Choroid plexus epithelial cell (primary cell): ENCODE measurements around the gene SLX4.

ENCODE experiments used
- DNase-seq: peaks from one replicate; pipeline ENCODE4 v3.0.0-alpha.2; 2010; ENCODE audit warnings: low read depth
- H3K4me3 ChIP-seq: 2 replicates; pipeline ENCODE4 v1.5.1; 2011; ENCODE audit warnings: low read depth, mild to moderate bottlenecking, control low read depth, low read length, moderate library complexity
- TF ChIP-seq, protein P1 (sequence below): conservative IDR thresholded peaks from 2 replicates; pipeline ENCODE4 v1.5.1; 2011; ENCODE audit warnings: low read depth, mild to moderate bottlenecking, control low read depth, inconsistent platforms, low read length, moderate library complexity

The SLX4 gene

GRCh38 chr16:3589001-3589400, 22.4 kb downstream of the SLX4 start:
- TF ChIP-seq, protein P1, sequence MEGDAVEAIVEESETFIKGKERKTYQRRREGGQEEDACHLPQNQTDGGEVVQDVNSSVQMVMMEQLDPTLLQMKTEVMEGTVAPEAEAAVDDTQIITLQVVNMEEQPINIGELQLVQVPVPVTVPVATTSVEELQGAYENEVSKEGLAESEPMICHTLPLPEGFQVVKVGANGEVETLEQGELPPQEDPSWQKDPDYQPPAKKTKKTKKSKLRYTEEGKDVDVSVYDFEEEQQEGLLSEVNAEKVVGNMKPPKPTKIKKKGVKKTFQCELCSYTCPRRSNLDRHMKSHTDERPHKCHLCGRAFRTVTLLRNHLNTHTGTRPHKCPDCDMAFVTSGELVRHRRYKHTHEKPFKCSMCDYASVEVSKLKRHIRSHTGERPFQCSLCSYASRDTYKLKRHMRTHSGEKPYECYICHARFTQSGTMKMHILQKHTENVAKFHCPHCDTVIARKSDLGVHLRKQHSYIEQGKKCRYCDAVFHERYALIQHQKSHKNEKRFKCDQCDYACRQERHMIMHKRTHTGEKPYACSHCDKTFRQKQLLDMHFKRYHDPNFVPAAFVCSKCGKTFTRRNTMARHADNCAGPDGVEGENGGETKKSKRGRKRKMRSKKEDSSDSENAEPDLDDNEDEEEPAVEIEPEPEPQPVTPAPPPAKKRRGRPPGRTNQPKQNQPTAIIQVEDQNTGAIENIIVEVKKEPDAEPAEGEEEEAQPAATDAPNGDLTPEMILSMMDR, result no peak
- no peak for DNase-seq
- no peak overlapping the region for H3K4me3 ChIP-seq

- no peak for DNase-seq
- H3K4me3 ChIP-seq, result no peak overlapping the region
- TF ChIP-seq, protein P1, result no peak
These were observed 23.8 kb downstream of the SLX4 start for GRCh38 chr16:3587547-3588110.

DNA sequence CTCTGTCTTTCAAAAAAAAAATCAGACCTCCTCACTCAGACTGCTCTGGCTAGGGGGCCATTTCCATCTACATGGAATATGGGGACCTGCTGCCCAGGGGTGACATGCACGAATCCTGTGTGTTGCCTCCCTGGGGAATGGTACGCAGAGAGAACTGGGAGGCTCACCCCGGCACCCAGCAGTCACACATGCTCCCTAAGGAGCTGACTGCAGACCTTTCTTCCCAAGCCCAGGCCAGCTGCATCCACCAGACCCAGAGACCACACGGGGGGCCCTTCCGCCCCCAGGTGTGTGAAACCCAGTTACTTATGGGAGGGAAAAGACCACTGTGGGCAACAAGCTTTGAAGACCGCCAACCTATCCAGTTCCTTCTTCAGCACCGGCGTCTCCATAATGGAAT, 27.0 kb downstream of the SLX4 start:
- TF ChIP-seq, protein P1, result no peak
- DNase-seq, result no peak
- H3K4me3 ChIP-seq, result no peak overlapping the region

DNA sequence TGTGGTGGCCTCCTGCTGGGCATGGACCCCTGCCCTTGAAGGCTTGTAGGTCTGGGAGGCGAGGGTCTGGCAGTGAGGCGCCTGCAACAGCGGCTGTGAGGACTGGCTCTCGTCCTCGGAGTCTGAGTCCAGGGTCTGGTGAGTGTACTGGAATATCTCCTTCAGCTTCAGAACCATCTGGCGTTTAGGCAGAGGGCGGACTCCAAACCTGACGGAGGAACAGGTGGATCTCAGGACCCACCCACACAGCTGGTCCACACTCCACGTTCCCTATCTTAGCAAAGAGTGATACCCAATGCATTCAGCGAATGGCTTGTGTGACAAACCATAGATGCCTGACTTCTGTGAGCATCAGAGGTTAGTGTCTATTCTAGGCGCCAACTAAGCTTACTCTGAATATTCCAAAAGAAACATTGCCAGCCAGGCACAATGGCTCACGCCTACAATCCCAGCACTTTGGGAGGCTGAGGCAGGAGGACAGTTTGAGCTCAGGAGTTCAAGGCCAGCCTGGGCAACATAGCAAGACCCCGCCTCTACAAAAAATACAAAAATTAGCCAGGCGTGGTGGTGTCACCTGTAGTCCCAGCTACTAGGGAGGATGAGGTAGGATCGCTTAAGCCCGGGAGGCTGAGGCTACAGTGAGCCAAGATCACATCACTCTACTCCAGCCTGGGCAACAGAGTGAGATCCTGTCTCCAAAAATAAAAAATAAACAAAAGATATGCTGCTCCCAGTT, 27.9 kb downstream of the SLX4 start:
- no peak overlapping the region for H3K4me3 ChIP-seq
- TF ChIP-seq, protein P1, result no peak
- no peak for DNase-seq

- DNase-seq, result no peak
- TF ChIP-seq, protein P1, result no peak
- H3K4me3 ChIP-seq, result no peak overlapping the region
These were observed 28.9 kb downstream of the SLX4 start for GRCh38 chr16:3582276-3583165.

GRCh38 chr16:3581392-3581791, 30.0 kb downstream of the SLX4 start:
- TF ChIP-seq, protein P1, result no peak
- no peak overlapping the region for H3K4me3 ChIP-seq
- no peak for DNase-seq
